Activated naive CD4-positive, alpha-beta T cell treated with anti-CD3 and anti-CD28 coated beads for 36 hours (primary cell): ENCODE measurements around the gene NCK2. TPM values are rescaled to one million over a fixed set of nuclear protein-coding genes. Genes with fewer than 3 reads are reported as not detected.

Source experiments
- CTCF ChIA-PET: fragments of 350-600 bp; sonication (Branson Sonifier 250); formaldehyde crosslinking; loops from one replicate; lab custom pipeline; 2021; ENCODE audit warnings: antibody characterized with exemption; lab: Charles Lee
- DNase-seq: peaks from one replicate; pipeline ENCODE4 v3.0.0-alpha.2; 2020
- H3K27ac Mint-ChIP-seq: one replicate; pipeline ENCODE4 v1.8.0; 2021; ENCODE audit warnings: mild to moderate bottlenecking, mixed read lengths
- H3K27me3 Mint-ChIP-seq: one replicate; pipeline ENCODE4 v1.8.0; 2021; ENCODE audit warnings: low read depth, mixed read lengths
- H3K36me3 Mint-ChIP-seq: one replicate; pipeline ENCODE4 v1.8.0; 2021; ENCODE audit warnings: low read depth, mixed read lengths
- H3K4me1 Mint-ChIP-seq: one replicate; pipeline ENCODE4 v1.8.0; 2021; ENCODE audit warnings: low read depth, mixed read lengths
- H3K4me3 Mint-ChIP-seq: one replicate; pipeline ENCODE4 v1.8.0; 2021; ENCODE audit warnings: mild to moderate bottlenecking, moderate library complexity, mixed read lengths
- H3K9me3 Mint-ChIP-seq: one replicate; pipeline ENCODE4 v1.8.0; 2021; ENCODE audit warnings: mixed read lengths
- intact Hi-C: fragments of 100-400 bp; cut with micrococcal nuclease; formaldehyde crosslinking; loops from one replicate; pipeline ENCODE4 v1.15.1; 2023
- total RNA-seq, 2 experiments: library from RNA; stranded (reverse); gene quantifications; one replicate each; pipeline ENCODE4 v1.2.3, GENCODE V29; 2021

Gene NCK2
- total RNA-seq, 2 experiments from 2014 or later = 106 to 113 TPM

- peaks cover 95% of the 10 kb centered on the region for H3K4me1 Mint-ChIP-seq
- DNase-seq = no peak
- intact Hi-C loops = no loop called here
- CTCF ChIA-PET = interaction anchor here (0.6 to 0.7 kb wide), 3 partner anchors 10 to 681 kb away, joined by 3 to 4 read pairs (median 4); no protein-coding TSS in a partner anchor
- H3K27ac Mint-ChIP-seq = no peak overlapping the region
- H3K36me3 Mint-ChIP-seq = peaks cover 43% of the 10 kb centered on the region
- no peaks in the 10 kb centered on the region for H3K9me3 Mint-ChIP-seq
- H3K4me3 Mint-ChIP-seq = no peak overlapping the region
- no peaks in the 10 kb centered on the region for H3K27me3 Mint-ChIP-seq
These were observed 116.5 kb downstream of the NCK2 start for GRCh38 chr2:105861200-105861599.

GRCh38 chr2:105862843-105863242 lies 118.1 kb downstream of the NCK2 start:
- intact Hi-C loops = no loop called here
- Mint-ChIP-seq H3K36me3 (peaks cover 32% of the 10 kb centered on the region), H3K27ac (peak overlapping the region; percentile 8)

GRCh38 chr2:105864262-105864661 lies 119.5 kb downstream of the NCK2 start:
- CTCF ChIA-PET = interaction anchor here (2.3 kb wide), 1 partner anchor 10 kb away, joined by 6 read pairs; no protein-coding TSS in a partner anchor
- H3K9me3 Mint-ChIP-seq = no peaks in the 10 kb centered on the region
- DNase-seq = no peak
- H3K4me1 Mint-ChIP-seq = peaks cover 89% of the 10 kb centered on the region
- no peak overlapping the region for H3K4me3 Mint-ChIP-seq
- H3K27me3 Mint-ChIP-seq = no peaks in the 10 kb centered on the region
- H3K36me3 Mint-ChIP-seq = peaks cover 28% of the 10 kb centered on the region
- intact Hi-C loops = no loop called here
- peak overlapping the region; percentile 57 for H3K27ac Mint-ChIP-seq

More at GRCh38 chr2:105862843-105863242, 118.1 kb downstream of the NCK2 start:
- no peaks in the 10 kb centered on the region for H3K9me3 Mint-ChIP-seq
- no peaks in the 10 kb centered on the region for H3K27me3 Mint-ChIP-seq
- CTCF ChIA-PET = interaction anchor here (2.3 kb wide), 1 partner anchor 12 kb away, joined by 6 read pairs; no protein-coding TSS in a partner anchor
- H3K4me3 Mint-ChIP-seq = no peak overlapping the region
- H3K4me1 Mint-ChIP-seq = peaks cover 90% of the 10 kb centered on the region
- DNase-seq = no peak

- CTCF ChIA-PET = no interaction called here
- H3K27ac Mint-ChIP-seq = peak overlapping the region; percentile 58
- no peaks in the 10 kb centered on the region for H3K27me3 Mint-ChIP-seq
- no peak for DNase-seq
- H3K9me3 Mint-ChIP-seq = no peaks in the 10 kb centered on the region
- H3K4me3 Mint-ChIP-seq = no peak overlapping the region
- H3K36me3 Mint-ChIP-seq = peaks cover 27% of the 10 kb centered on the region
- peaks cover 87% of the 10 kb centered on the region for H3K4me1 Mint-ChIP-seq
- intact Hi-C loops = no loop called here
These were observed 120.7 kb downstream of the NCK2 start for GRCh38 chr2:105865222-105865913.

GRCh38 chr2:105866216-105867185 lies 121.8 kb downstream of the NCK2 start:
- intact Hi-C loops = no loop called here
- H3K4me3 Mint-ChIP-seq = no peak overlapping the region
- no peaks in the 10 kb centered on the region for H3K27me3 Mint-ChIP-seq
- DNase-seq = no peak
- no peak overlapping the region for H3K27ac Mint-ChIP-seq
- H3K4me1 Mint-ChIP-seq = peaks cover 88% of the 10 kb centered on the region
- peaks cover 22% of the 10 kb centered on the region for H3K36me3 Mint-ChIP-seq
- no peaks in the 10 kb centered on the region for H3K9me3 Mint-ChIP-seq
- CTCF ChIA-PET = no interaction called here

GRCh38 chr2:105867587-105867986 lies 122.9 kb downstream of the NCK2 start:
- no peaks in the 10 kb centered on the region for H3K9me3 Mint-ChIP-seq
- CTCF ChIA-PET = no interaction called here
- H3K36me3 Mint-ChIP-seq = peaks cover 30% of the 10 kb centered on the region
- no peak overlapping the region for H3K4me3 Mint-ChIP-seq
- H3K4me1 Mint-ChIP-seq = peaks cover 90% of the 10 kb centered on the region
- H3K27me3 Mint-ChIP-seq = no peaks in the 10 kb centered on the region
- DNase-seq = no peak
- H3K27ac Mint-ChIP-seq = no peak overlapping the region
- intact Hi-C loops = no loop called here

- peaks cover 27% of the 10 kb centered on the region for H3K36me3 Mint-ChIP-seq
- no peak for DNase-seq
- intact Hi-C loops = no loop called here
- no peak overlapping the region for H3K4me3 Mint-ChIP-seq
- CTCF ChIA-PET = no interaction called here
- no peak overlapping the region for H3K27ac Mint-ChIP-seq
- no peaks in the 10 kb centered on the region for H3K9me3 Mint-ChIP-seq
- H3K27me3 Mint-ChIP-seq = no peaks in the 10 kb centered on the region
- peaks cover 90% of the 10 kb centered on the region for H3K4me1 Mint-ChIP-seq
These were observed 123.3 kb downstream of the NCK2 start for GRCh38 chr2:105868060-105868459.

GRCh38 chr2:105869341-105869740 lies 124.6 kb downstream of the NCK2 start:
- Mint-ChIP-seq H3K36me3 (peaks cover 23% of the 10 kb centered on the region), H3K4me1 (peaks cover 89% of the 10 kb centered on the region), H3K27ac (peak overlapping the region; percentile 34), H3K9me3 (no peaks in the 10 kb centered on the region), H3K27me3 (no peaks in the 10 kb centered on the region), H3K4me3 (no peak overlapping the region)
- DNase-seq = no peak
- CTCF ChIA-PET = no interaction called here
- intact Hi-C loops = no loop called here

GRCh38 chr2:105870062-105870461 lies 125.3 kb downstream of the NCK2 start:
- H3K27ac Mint-ChIP-seq = peak overlapping the region; percentile 51

GRCh38 chr2:105870858-105871257 lies 126.1 kb downstream of the NCK2 start:
- no peak for DNase-seq
- Mint-ChIP-seq H3K36me3 (peaks cover 22% of the 10 kb centered on the region), H3K27me3 (no peaks in the 10 kb centered on the region), H3K4me1 (peaks cover 88% of the 10 kb centered on the region), H3K4me3 (no peak overlapping the region), H3K9me3 (no peaks in the 10 kb centered on the region), H3K27ac (no peak overlapping the region)
- CTCF ChIA-PET = no interaction called here
- intact Hi-C loops = no loop called here

More at GRCh38 chr2:105870062-105870461, 125.3 kb downstream of the NCK2 start:
- Mint-ChIP-seq H3K4me3 (no peak overlapping the region), H3K9me3 (no peaks in the 10 kb centered on the region), H3K27me3 (no peaks in the 10 kb centered on the region), H3K4me1 (peaks cover 87% of the 10 kb centered on the region), H3K36me3 (peaks cover 20% of the 10 kb centered on the region)
- intact Hi-C loops = no loop called here
- DNase-seq = no peak
- CTCF ChIA-PET = no interaction called here

- peaks cover 32% of the 10 kb centered on the region for H3K36me3 Mint-ChIP-seq
These were observed 127.5 kb downstream of the NCK2 start for GRCh38 chr2:105872142-105872728.

GRCh38 chr2:105872830-105873229 lies 128.1 kb downstream of the NCK2 start:
- Mint-ChIP-seq H3K27me3 (no peaks in the 10 kb centered on the region), H3K36me3 (peaks cover 37% of the 10 kb centered on the region), H3K4me3 (no peak overlapping the region), H3K4me1 (peaks cover 95% of the 10 kb centered on the region), H3K27ac (peak overlapping the region; percentile 51), H3K9me3 (no peaks in the 10 kb centered on the region)
- no peak for DNase-seq
- CTCF ChIA-PET = no interaction called here
- intact Hi-C loops = loop anchor here (2.0 kb wide), 1 partner anchor 14 kb away; no protein-coding TSS in a partner anchor

More at GRCh38 chr2:105872142-105872728, 127.5 kb downstream of the NCK2 start:
- no peaks in the 10 kb centered on the region for H3K27me3 Mint-ChIP-seq
- no peaks in the 10 kb centered on the region for H3K9me3 Mint-ChIP-seq
- H3K4me3 Mint-ChIP-seq = no peak overlapping the region
- H3K27ac Mint-ChIP-seq = peak overlapping the region; percentile 33
- no peak for DNase-seq
- intact Hi-C loops = loop anchor here (2.0 kb wide), 1 partner anchor 13 kb away; no protein-coding TSS in a partner anchor
- peaks cover 95% of the 10 kb centered on the region for H3K4me1 Mint-ChIP-seq
- CTCF ChIA-PET = no interaction called here
